Measurements from ENCODE around the gene MED25. TPM values are rescaled to one million over a fixed set of nuclear protein-coding genes. Genes with fewer than 3 reads are reported as not detected.

MED25 gene
- total RNA-seq, 1 experiment from 2014 or later = 81.2 TPM

DNA sequence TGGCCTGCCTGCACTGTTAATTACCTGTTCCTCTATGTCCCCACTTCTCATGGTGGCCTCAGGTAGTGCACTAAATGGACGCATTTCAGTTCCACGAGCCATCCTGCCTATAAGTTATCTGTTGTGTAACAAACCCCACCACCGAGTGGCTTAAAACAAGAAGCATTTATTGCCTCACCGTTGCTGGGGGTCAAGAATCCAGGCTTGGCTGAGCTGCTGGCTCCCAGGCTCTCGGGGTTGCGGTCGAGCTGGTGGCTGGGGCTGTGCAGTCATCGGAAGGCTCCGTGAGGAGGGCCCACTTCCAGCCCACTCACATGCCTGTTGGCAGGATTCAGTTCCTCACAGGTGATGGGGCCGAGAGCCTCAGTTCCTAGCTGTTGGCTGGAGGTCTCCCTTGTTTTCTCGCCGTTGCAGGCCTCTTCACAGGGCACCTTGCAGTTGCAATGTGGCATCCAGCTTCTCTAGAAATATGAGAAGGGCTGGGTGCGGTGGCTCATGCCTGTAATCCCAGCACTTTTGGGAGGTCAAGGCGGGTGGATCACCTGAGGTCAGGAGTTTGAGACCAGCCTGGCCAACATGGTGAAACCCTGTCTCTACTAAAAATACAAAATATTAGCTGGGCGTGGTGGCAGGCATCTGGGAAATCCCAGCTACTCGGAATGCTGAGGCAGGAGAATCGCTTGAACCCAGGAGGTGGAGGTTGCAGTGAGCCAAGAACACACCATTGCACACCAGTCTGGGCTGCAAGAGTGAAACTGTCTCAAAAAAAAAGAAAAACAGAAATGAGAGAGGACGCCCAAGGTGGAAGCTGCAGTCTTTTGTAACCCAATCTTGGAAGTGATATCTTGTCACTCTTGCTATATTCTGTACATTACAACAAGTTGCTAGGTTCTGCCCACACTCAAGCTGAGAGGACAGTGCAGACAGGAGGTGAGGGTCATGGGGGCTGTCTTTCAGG, 26.3 kb downstream of the MED25 start (continued):
- no peak for TF ChIP-seq MYBL2 (CRISPR knock-in tag; IDR thresholded peaks at IDR 0.05)
- TF ChIP-seq, protein P1, sequence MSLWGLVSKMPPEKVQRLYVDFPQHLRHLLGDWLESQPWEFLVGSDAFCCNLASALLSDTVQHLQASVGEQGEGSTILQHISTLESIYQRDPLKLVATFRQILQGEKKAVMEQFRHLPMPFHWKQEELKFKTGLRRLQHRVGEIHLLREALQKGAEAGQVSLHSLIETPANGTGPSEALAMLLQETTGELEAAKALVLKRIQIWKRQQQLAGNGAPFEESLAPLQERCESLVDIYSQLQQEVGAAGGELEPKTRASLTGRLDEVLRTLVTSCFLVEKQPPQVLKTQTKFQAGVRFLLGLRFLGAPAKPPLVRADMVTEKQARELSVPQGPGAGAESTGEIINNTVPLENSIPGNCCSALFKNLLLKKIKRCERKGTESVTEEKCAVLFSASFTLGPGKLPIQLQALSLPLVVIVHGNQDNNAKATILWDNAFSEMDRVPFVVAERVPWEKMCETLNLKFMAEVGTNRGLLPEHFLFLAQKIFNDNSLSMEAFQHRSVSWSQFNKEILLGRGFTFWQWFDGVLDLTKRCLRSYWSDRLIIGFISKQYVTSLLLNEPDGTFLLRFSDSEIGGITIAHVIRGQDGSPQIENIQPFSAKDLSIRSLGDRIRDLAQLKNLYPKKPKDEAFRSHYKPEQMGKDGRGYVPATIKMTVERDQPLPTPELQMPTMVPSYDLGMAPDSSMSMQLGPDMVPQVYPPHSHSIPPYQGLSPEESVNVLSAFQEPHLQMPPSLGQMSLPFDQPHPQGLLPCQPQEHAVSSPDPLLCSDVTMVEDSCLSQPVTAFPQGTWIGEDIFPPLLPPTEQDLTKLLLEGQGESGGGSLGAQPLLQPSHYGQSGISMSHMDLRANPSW (CRISPR knock-in tag; conservative IDR thresholded peaks at IDR 0.05; ENCODE audit: low read depth) = no peak
- TF ChIP-seq ZNF671 (CRISPR knock-in tag; IDR thresholded peaks at IDR 0.05) = no peak
- TF ChIP-seq, protein P2, sequence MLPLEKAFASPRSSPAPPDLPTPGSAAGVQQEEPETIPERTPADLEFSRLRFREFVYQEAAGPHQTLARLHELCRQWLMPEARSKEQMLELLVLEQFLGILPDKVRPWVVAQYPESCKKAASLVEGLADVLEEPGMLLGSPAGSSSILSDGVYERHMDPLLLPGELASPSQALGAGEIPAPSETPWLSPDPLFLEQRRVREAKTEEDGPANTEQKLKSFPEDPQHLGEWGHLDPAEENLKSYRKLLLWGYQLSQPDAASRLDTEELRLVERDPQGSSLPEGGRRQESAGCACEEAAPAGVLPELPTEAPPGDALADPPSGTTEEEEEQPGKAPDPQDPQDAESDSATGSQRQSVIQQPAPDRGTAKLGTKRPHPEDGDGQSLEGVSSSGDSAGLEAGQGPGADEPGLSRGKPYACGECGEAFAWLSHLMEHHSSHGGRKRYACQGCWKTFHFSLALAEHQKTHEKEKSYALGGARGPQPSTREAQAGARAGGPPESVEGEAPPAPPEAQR (CRISPR knock-in tag; IDR thresholded peaks at IDR 0.05) = no peak
- TF ChIP-seq ZNF121 (CRISPR knock-in tag; IDR thresholded peaks at IDR 0.05) = no peak
- TF ChIP-seq CTCF (IDR thresholded peaks at IDR 0.05) = no peak

DNA sequence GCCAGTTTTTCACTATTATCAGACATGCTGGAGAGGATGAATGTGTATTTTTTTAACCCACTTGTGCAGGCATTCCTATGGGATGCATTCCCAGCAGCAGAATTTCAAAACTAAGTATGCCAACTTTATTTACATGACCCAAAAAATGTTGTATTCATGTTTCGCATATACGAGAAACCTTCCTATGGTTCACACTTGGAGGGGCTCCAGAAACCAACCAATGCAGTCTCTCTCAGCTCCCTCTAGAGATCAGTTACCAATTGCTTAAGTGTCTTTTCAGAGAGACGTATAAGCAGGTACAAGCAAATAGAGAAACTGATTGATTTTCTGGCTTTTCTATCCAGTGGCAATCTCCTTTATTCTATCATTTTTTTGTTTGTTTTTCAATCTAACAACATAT, 27.3 kb downstream of the MED25 start:
- no peak for TF ChIP-seq ZNF416 (CRISPR knock-in tag; IDR thresholded peaks at IDR 0.05)
- no peak for TF ChIP-seq NFE2L1 (CRISPR knock-in tag; IDR thresholded peaks at IDR 0.05)
- TF ChIP-seq, protein P3, sequence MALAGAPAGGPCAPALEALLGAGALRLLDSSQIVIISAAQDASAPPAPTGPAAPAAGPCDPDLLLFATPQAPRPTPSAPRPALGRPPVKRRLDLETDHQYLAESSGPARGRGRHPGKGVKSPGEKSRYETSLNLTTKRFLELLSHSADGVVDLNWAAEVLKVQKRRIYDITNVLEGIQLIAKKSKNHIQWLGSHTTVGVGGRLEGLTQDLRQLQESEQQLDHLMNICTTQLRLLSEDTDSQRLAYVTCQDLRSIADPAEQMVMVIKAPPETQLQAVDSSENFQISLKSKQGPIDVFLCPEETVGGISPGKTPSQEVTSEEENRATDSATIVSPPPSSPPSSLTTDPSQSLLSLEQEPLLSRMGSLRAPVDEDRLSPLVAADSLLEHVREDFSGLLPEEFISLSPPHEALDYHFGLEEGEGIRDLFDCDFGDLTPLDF (CRISPR knock-in tag; IDR thresholded peaks at IDR 0.05) = no peak
- no peak for TF ChIP-seq CREM (CRISPR knock-in tag; IDR thresholded peaks at IDR 0.05)
- TF ChIP-seq, protein P4, sequence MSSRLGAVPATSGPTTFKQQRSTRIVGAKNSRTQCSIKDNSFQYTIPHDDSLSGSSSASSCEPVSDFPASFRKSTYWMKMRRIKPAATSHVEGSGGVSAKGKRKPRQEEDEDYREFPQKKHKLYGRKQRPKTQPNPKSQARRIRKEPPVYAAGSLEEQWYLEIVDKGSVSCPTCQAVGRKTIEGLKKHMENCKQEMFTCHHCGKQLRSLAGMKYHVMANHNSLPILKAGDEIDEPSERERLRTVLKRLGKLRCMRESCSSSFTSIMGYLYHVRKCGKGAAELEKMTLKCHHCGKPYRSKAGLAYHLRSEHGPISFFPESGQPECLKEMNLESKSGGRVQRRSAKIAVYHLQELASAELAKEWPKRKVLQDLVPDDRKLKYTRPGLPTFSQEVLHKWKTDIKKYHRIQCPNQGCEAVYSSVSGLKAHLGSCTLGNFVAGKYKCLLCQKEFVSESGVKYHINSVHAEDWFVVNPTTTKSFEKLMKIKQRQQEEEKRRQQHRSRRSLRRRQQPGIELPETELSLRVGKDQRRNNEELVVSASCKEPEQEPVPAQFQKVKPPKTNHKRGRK (CRISPR knock-in tag; IDR thresholded peaks at IDR 0.05; ENCODE audit: borderline replicate concordance) = no peak
- no peak for TF ChIP-seq HMGA2 (CRISPR knock-in tag; IDR thresholded peaks at IDR 0.05)
- TF ChIP-seq ZNF138 (CRISPR knock-in tag; conservative IDR thresholded peaks at IDR 0.05) = no peak
- TF ChIP-seq CTCF (IDR thresholded peaks at IDR 0.05) = no peak
- TF ChIP-seq, protein P2 (CRISPR knock-in tag; IDR thresholded peaks at IDR 0.05) = no peak
- TF ChIP-seq ZNF232 (CRISPR knock-in tag; IDR thresholded peaks at IDR 0.05) = no peak
- TF ChIP-seq, protein P5, sequence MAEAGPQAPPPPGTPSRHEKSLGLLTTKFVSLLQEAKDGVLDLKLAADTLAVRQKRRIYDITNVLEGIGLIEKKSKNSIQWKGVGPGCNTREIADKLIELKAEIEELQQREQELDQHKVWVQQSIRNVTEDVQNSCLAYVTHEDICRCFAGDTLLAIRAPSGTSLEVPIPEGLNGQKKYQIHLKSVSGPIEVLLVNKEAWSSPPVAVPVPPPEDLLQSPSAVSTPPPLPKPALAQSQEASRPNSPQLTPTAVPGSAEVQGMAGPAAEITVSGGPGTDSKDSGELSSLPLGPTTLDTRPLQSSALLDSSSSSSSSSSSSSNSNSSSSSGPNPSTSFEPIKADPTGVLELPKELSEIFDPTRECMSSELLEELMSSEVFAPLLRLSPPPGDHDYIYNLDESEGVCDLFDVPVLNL (CRISPR knock-in tag; IDR thresholded peaks at IDR 0.05; ENCODE audit: borderline replicate concordance, low read depth) = no peak
- TF ChIP-seq, protein P6, sequence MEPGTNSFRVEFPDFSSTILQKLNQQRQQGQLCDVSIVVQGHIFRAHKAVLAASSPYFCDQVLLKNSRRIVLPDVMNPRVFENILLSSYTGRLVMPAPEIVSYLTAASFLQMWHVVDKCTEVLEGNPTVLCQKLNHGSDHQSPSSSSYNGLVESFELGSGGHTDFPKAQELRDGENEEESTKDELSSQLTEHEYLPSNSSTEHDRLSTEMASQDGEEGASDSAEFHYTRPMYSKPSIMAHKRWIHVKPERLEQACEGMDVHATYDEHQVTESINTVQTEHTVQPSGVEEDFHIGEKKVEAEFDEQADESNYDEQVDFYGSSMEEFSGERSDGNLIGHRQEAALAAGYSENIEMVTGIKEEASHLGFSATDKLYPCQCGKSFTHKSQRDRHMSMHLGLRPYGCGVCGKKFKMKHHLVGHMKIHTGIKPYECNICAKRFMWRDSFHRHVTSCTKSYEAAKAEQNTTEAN (CRISPR knock-in tag; IDR thresholded peaks at IDR 0.05) = no peak
- Mint-ChIP-seq H3K9me3 (peaks cover 10% of the 10 kb centered on the region), H3K27me3 (ENCODE audit: low read depth) (no peaks in the 10 kb centered on the region; the same call in 1 of the 2 replicates), H3K27ac (no peak overlapping the region), H3K4me1 (peaks cover 9% of the 10 kb centered on the region), H3K4me3 (no peak overlapping the region), H3K36me3 (peaks cover 16% of the 10 kb centered on the region)
- CTCF ChIA-PET = interaction anchor here (0.6 to 1.9 kb wide), 5 partner anchors 13 to 128 kb away, joined by 3 to 9 read pairs (median 3); no protein-coding TSS in a partner anchor
- no peak for ATAC-seq
- POLR2A ChIA-PET = no interaction called here
- DNase-seq (ENCODE audit: low spot score) = no peak

Measured in WTC11 (cell line).